Vagina (tissue), 2 donors: ENCODE data around the gene DPP3. TPM values are rescaled to one million over a fixed set of nuclear protein-coding genes. Genes with fewer than 3 reads are reported as not detected.
A peak's percentile ranks its signal among the peaks of the same experiment; 100 is the strongest.
"Not testable (repeated sequence)": the region's sequence is repeated elsewhere in the genome, so short reads cannot be mapped to it uniquely, and the experiment has no call there.

Experiments used
- DNase-seq, 2 donors: peaks; one replicate each; pipeline ENCODE4 v3.0.0-alpha.2; 2017; ENCODE audit errors: extremely low spot score in 2 of 2
- H3K27ac ChIP-seq: fragments of 200-600 bp; sonication (generic); one replicate; pipeline ENCODE4 v1.5.1; 2019
- H3K27me3 ChIP-seq: fragments of 200-600 bp; sonication (generic); one replicate; pipeline ENCODE4 v1.5.1; 2019
- H3K36me3 ChIP-seq, 2 donors: fragments of 200-600 bp; sonication (generic); one replicate each; pipeline ENCODE4 v1.5.1; 2017 to 2019
- H3K4me1 ChIP-seq: fragments of 200-600 bp; sonication (generic); one replicate; pipeline ENCODE4 v1.5.1; 2019
- H3K4me3 ChIP-seq, 2 donors: fragments of 200-600 bp; sonication (generic); 1 replicate in 1 of 2; 2 replicates in 1 of 2; pipeline ENCODE4 v1.5.1; 2016 to 2019
- H3K9me3 ChIP-seq: fragments of 200-600 bp; sonication (generic); one replicate; pipeline ENCODE4 v1.5.1; 2019
- CTCF ChIP-seq, 3 experiments: fragments of 450-650 bp in 2 of 3; fragments of 200-600 bp in 1 of 3; sonication (generic) in 1 of 3; IDR thresholded peaks; one replicate each; pipeline ENCODE4 v1.5.1; 2017 to 2019; ENCODE audit warnings: antibody characterized with exemption in 3 of 3, mild to moderate bottlenecking in 2 of 3, moderate library complexity in 2 of 3
- POLR2A ChIP-seq, 2 donors: fragments of 450-650 bp; IDR thresholded peaks; one replicate each; pipeline ENCODE4 v1.6.1; 2017; ENCODE audit warnings: antibody characterized with exemption in 2 of 2, mild to moderate bottlenecking in 2 of 2, moderate library complexity in 2 of 2
- POLR2AphosphoS5 ChIP-seq, 2 donors: sonication (generic); formaldehyde crosslinking; IDR thresholded peaks; one replicate each; pipeline ENCODE4 v1.9.0; 2017; ENCODE audit warnings: antibody characterized with exemption in 2 of 2, mild to moderate bottlenecking in 2 of 2, low read depth in 1 of 2; ENCODE audit not compliant: insufficient read depth in 1 of 2
- intact Hi-C: fragments of 100-400 bp; cut with DNase I; formaldehyde crosslinking; loops from one replicate; pipeline ENCODE4 v1.15.1; 2023
- total RNA-seq: library from RNA; depleted of rRNA; stranded (reverse); fragments of >200 nt; gene quantifications from one replicate; pipeline ENCODE4 v1.2.3, GENCODE V29; 2016

Gene DPP3
- 10.8 TPM for total RNA-seq

DNA sequence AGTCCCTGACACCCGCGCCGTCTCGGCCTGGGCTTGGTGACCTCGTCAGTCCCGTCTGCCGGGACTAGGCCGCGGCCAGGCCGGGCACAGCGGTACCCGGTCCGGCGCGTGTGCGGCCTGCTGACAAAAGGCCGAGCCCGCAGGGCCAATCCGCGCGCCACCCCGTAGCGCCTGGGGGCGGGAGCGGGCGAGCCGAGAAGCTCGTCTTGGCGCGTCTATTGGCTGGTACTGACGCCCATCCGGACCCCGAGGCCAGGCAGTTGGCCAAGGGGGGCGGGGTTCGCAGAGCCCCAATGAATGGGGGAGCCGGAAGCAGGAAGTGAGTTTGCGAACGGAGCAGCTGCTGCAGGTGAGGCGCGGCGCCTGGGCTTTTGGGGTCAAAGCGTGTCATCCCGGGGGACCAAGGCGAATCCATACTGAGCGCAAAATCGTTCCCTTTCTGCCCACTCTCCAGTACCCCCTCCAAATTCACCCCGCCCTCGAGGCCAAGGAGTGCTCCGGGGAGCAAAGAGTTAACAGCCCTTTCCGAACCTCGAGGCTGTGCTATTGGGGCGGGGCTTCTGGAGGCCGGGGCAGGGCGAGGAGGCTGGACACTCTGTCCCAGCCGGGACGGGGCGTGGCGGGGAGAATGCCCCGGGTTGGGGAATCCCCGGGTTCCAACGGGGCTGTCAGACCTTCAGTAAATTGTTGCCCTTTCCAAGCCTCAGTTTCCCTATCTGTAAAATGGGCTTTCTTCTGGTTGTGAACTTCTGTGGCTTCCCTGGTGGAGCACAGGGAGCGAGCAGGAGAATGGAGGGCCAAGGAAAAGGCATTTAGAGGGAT is at the start of gene DPP3:
TSS of gene DPP3 (plus strand) at position 318 of the 822 bp plus-strand sequence. CDS start 1,767 bp downstream, outside the sequence.
- H3K27ac ChIP-seq = peak within 1 kb of the TSS; percentile 82
- intact Hi-C loops = no loop called here
- no peaks in the 10 kb centered on the region for H3K27me3 ChIP-seq
- TF ChIP-seq POLR2A (IDR thresholded peaks at IDR 0.05) (peak; percentile 38 to 86), POLR2AphosphoS5 (IDR thresholded peaks at IDR 0.05; ENCODE audit: insufficient read depth in 1 of 2, low read depth in 1 of 2) (peak; percentile 83 to 97), CTCF (IDR thresholded peaks at IDR 0.05) (peak in 1 of 3 experiments; percentile 18)
- H3K36me3 ChIP-seq = no peaks in the 10 kb centered on the region
- peak in 1 of 2 donors; percentile 97 for DNase-seq
- H3K4me1 ChIP-seq = peaks cover 26% of the 10 kb centered on the region
- peak within 1 kb of the TSS; percentile 74 to 77 for H3K4me3 ChIP-seq
- H3K9me3 ChIP-seq = no peaks in the 10 kb centered on the region

DNA sequence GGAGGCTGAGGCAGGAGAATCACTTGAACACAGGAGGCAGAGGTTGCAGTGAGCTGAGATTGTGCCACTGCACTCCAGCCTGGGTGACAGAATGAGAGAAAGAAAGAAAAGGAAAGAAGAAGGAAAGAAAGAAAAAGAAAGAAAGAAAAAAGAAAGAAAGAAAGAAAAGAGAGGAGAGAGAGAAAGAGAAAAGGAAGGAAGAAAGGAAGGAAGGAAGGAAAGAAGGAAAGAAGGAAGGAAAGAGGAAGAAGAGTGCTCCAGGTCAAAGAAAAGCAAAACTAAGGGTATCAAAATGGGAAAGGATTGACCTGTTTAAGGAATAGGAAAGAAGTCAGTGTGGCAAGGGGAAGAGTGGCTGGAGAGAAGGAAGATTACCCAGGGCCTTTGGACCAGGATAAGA is 48.9 kb upstream of the DPP3 start:
- H3K9me3 ChIP-seq, H3K4me3 ChIP-seq, DNase-seq, H3K4me1 ChIP-seq, H3K27ac ChIP-seq, intact Hi-C loops, H3K27me3 ChIP-seq: not testable (repeated sequence)
- peaks cover 0 to 11% of the 10 kb centered on the region in 2 donors for H3K36me3 ChIP-seq

DNA sequence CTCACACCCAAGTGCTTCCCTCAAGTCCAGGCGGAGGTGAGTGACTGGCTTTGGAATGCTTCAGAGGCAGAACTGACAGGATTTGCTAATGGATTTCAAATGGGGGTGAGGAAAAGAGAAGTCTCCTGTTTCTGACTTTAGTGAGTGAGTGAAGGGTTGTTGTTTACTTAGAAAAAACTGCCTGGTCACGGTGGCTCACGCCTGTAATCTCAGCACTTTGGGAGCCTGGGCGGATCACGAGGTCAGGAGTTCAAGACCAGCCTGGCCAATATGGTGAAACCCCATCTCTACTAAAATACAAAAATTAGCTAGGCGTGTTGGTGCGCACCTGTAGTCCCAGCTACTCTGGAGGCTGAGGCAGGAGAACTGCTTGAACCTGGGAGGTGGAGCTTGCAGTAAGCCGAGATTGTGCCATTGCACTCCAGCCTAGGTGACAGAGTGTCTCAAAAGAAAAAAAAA is 48.3 kb upstream of the DPP3 start:
- H3K9me3 ChIP-seq, H3K27ac ChIP-seq, intact Hi-C loops, DNase-seq, H3K4me1 ChIP-seq, H3K27me3 ChIP-seq, H3K4me3 ChIP-seq: not testable (repeated sequence)
- peaks cover 0 to 14% of the 10 kb centered on the region in 2 donors for H3K36me3 ChIP-seq

DNA sequence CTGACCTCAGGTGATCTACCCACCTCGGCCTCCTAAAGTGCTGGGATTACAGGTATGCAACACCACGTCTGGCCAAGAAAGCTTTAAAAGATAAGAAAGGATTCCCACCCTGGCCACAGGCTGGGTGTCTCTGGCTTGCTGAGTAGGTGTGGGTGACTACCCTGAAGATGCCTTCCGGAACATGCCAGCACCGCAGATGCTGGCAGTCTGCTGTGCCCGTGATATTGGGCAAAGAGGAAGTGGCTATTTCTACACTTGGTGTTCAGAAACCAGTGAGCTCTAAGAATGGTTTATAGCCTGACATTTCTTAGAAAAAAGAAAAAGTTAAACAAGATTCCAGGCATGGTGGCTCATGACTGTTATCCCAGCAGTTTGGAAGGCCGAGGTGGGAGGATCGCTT is 47.6 kb upstream of the DPP3 start:
- no peak overlapping the region for H3K4me3 ChIP-seq
- H3K4me1 ChIP-seq = peaks cover 3% of the 10 kb centered on the region
- intact Hi-C loops = no loop called here
- no peak overlapping the region for H3K27ac ChIP-seq
- peaks cover 0 to 14% of the 10 kb centered on the region in 2 donors for H3K36me3 ChIP-seq
- no peaks in the 10 kb centered on the region for H3K27me3 ChIP-seq
- TF ChIP-seq CTCF (IDR thresholded peaks at IDR 0.05) (no peak), POLR2A (IDR thresholded peaks at IDR 0.05) (no peak), POLR2AphosphoS5 (IDR thresholded peaks at IDR 0.05; ENCODE audit: insufficient read depth in 1 of 2, low read depth in 1 of 2) (no peak)
- H3K9me3 ChIP-seq = no peaks in the 10 kb centered on the region
- no peak for DNase-seq

GRCh38 chr11:66437979-66438503 is 42.2 kb upstream of the DPP3 start:
- peaks cover 0 to 14% of the 10 kb centered on the region in 2 donors for H3K36me3 ChIP-seq
- H3K4me1 ChIP-seq = peaks cover 11% of the 10 kb centered on the region
- no peaks in the 10 kb centered on the region for H3K9me3 ChIP-seq
- TF ChIP-seq CTCF (IDR thresholded peaks at IDR 0.05) (no peak), POLR2AphosphoS5 (IDR thresholded peaks at IDR 0.05; ENCODE audit: insufficient read depth in 1 of 2, low read depth in 1 of 2) (no peak), POLR2A (IDR thresholded peaks at IDR 0.05) (no peak)
- peak overlapping the region; percentile 68 to 97 for H3K4me3 ChIP-seq
- no peak for DNase-seq
- intact Hi-C loops = no loop called here
- H3K27ac ChIP-seq = peak overlapping the region; percentile 87
- H3K27me3 ChIP-seq = no peaks in the 10 kb centered on the region
